Loucy (cell line): ENCODE data around the gene FOXP1.

Source experiments
- H2AFZ ChIP-seq: fragments of 200-600 bp; sonication (generic); 2 replicates; pipeline ENCODE4 v1.6.0; 2016; ENCODE audit warnings: antibody characterized with exemption, mild to moderate bottlenecking, low read length, moderate library complexity
- H3F3A ChIP-seq: fragments of 200-600 bp; 2 replicates; pipeline ENCODE4 v1.6.0; 2016; ENCODE audit warnings: antibody characterized with exemption, low read depth, mild to moderate bottlenecking
- H3K27me3 ChIP-seq: fragments of 200-600 bp; sonication (generic); 2 replicates; pipeline ENCODE4 v1.6.1; 2014; ENCODE audit warnings: low read length, mild to moderate bottlenecking; ENCODE audit not compliant: insufficient read depth, poor library complexity, severe bottlenecking
- H3K36me3 ChIP-seq: fragments of 200-600 bp; sonication (generic); 2 replicates; pipeline ENCODE4 v1.6.1; 2016; ENCODE audit warnings: low read length; ENCODE audit not compliant: insufficient read depth
- H3K4me1 ChIP-seq: fragments of 200-600 bp; sonication (generic); 2 replicates; pipeline ENCODE4 v1.5.1; 2014; ENCODE audit warnings: low read length, mild to moderate bottlenecking; ENCODE audit not compliant: insufficient read depth, poor library complexity, severe bottlenecking
- H3K4me2 ChIP-seq: fragments of 200-600 bp; sonication (generic); 2 replicates; pipeline ENCODE4 v1.6.0; 2014; ENCODE audit warnings: antibody characterized with exemption, low read length, low read depth, mild to moderate bottlenecking; ENCODE audit not compliant: poor library complexity, severe bottlenecking
- H3K4me3 ChIP-seq: fragments of 200-600 bp; sonication (generic); 2 replicates; pipeline ENCODE4 v1.5.1; 2014; ENCODE audit warnings: low read length, mild to moderate bottlenecking, mixed read lengths; ENCODE audit not compliant: poor library complexity, severe bottlenecking
- H3K79me2 ChIP-seq: fragments of 200-600 bp; sonication (generic); 2 replicates; pipeline ENCODE4 v1.6.1; 2014; ENCODE audit warnings: low read length; ENCODE audit not compliant: insufficient read depth
- H3K9ac ChIP-seq: fragments of 200-600 bp; sonication (generic); 2 replicates; pipeline ENCODE4 v1.6.0; 2014; ENCODE audit warnings: mild to moderate bottlenecking, low read depth, low read length, moderate library complexity; ENCODE audit not compliant: poor library complexity, severe bottlenecking
- H3K9me2 ChIP-seq: fragments of 200-600 bp; sonication (generic); replicated peaks from 2 replicates; pipeline ENCODE4 v1.6.1; 2016; ENCODE audit warnings: low read depth, low read length, mixed read lengths
- H3K9me3 ChIP-seq: fragments of 200-600 bp; sonication (generic); 2 replicates; pipeline ENCODE4 v1.6.1; 2014; ENCODE audit warnings: mild to moderate bottlenecking, antibody characterized with exemption, low read length, low read depth; ENCODE audit not compliant: insufficient read depth
- H4K20me1 ChIP-seq: fragments of 200-600 bp; sonication (generic); 2 replicates; pipeline ENCODE4 v1.6.0; 2014; ENCODE audit warnings: antibody characterized with exemption, low read length, mild to moderate bottlenecking; ENCODE audit not compliant: insufficient read depth, poor library complexity, severe bottlenecking
- EZH2phosphoT487 ChIP-seq: fragments of 200-600 bp; IDR thresholded peaks from 2 replicates; pipeline ENCODE4 v1.6.1; 2018; ENCODE audit warnings: antibody characterized with exemption, mild to moderate bottlenecking, moderate library complexity, borderline replicate concordance
- TF ChIP-seq, protein P1 (sequence below): fragments of 200-600 bp; sonication (generic); conservative IDR thresholded peaks from 2 replicates; pipeline ENCODE4 v1.5.1; 2014; ENCODE audit warnings: mild to moderate bottlenecking, antibody characterized with exemption, low read length

FOXP1 gene

DNA sequence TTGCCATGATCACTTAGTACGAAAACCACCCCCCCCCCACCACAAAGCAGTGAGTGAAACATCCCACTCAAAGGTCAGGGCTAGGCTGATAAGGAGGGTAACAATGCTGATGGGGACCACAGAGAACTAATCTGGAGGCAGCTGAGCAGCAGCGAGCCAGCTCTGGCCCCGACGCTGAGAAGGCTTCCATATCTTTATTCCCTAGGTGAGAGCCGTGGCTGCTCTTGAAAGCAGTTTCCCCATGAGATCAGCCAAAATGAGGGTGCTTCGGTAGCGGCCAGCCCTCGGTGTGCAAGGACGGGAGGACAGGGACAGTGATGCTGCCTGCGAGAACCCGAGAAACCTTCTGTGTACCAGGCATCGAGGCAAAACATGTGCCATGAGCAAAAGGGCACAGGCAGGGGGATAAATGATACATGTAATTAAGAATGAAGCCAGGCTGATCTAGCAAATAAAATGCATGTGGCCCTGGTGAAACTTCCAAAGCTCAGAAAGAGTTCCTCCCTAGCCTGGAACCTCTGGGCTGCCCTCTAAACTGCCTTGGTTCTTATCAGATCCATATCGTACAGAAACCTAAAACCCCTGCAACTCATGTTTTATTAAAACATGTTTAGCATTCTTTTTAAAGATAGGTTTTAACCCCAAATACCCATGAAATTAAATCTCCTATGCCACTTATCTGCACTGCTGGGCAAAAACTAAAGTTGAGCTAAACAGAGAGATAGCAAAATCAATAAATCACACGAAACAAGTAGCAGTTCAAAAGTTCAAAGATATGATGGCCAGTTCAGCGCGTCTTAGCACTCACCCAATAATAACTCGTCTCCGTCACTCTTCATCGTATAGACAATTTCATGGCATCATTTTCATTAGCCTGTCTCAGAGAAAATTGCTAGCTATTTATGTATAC, 337.3 kb downstream of the FOXP1 start:
- Histone ChIP-seq H3K9me2 (no peaks in the 10 kb centered on the region), H3K4me2 (no peak overlapping the region), H2AFZ (no peak overlapping the region), H3K27me3 (no peaks in the 10 kb centered on the region), H3K9ac (no peak overlapping the region), H3K4me3 (no peak overlapping the region), H3F3A (no peaks in the 10 kb centered on the region), H3K79me2 (peaks cover 16% of the 10 kb centered on the region; the same call in 1 of the 2 replicates), H3K4me1 (no peaks in the 10 kb centered on the region), H4K20me1 (no peaks in the 10 kb centered on the region), H3K9me3 (no peaks in the 10 kb centered on the region), H3K36me3 (no peaks in the 10 kb centered on the region)
- TF ChIP-seq EZH2phosphoT487: no peak
- TF ChIP-seq, protein P1, sequence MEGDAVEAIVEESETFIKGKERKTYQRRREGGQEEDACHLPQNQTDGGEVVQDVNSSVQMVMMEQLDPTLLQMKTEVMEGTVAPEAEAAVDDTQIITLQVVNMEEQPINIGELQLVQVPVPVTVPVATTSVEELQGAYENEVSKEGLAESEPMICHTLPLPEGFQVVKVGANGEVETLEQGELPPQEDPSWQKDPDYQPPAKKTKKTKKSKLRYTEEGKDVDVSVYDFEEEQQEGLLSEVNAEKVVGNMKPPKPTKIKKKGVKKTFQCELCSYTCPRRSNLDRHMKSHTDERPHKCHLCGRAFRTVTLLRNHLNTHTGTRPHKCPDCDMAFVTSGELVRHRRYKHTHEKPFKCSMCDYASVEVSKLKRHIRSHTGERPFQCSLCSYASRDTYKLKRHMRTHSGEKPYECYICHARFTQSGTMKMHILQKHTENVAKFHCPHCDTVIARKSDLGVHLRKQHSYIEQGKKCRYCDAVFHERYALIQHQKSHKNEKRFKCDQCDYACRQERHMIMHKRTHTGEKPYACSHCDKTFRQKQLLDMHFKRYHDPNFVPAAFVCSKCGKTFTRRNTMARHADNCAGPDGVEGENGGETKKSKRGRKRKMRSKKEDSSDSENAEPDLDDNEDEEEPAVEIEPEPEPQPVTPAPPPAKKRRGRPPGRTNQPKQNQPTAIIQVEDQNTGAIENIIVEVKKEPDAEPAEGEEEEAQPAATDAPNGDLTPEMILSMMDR: no peak

GRCh38 chr3:71244826-71245488, 338.6 kb downstream of the FOXP1 start:
- TF ChIP-seq, protein P1: no peak
- TF ChIP-seq EZH2phosphoT487: no peak
- Histone ChIP-seq H3K27me3 (no peaks in the 10 kb centered on the region), H3K36me3 (no peaks in the 10 kb centered on the region), H3K4me2 (no peak overlapping the region), H3K4me1 (no peaks in the 10 kb centered on the region), H3K9me3 (no peaks in the 10 kb centered on the region), H2AFZ (no peak overlapping the region), H3F3A (no peaks in the 10 kb centered on the region), H4K20me1 (no peaks in the 10 kb centered on the region), H3K79me2 (peaks cover 16% of the 10 kb centered on the region; the same call in 1 of the 2 replicates), H3K9me2 (no peaks in the 10 kb centered on the region), H3K4me3 (no peak overlapping the region), H3K9ac (no peak overlapping the region)

DNA sequence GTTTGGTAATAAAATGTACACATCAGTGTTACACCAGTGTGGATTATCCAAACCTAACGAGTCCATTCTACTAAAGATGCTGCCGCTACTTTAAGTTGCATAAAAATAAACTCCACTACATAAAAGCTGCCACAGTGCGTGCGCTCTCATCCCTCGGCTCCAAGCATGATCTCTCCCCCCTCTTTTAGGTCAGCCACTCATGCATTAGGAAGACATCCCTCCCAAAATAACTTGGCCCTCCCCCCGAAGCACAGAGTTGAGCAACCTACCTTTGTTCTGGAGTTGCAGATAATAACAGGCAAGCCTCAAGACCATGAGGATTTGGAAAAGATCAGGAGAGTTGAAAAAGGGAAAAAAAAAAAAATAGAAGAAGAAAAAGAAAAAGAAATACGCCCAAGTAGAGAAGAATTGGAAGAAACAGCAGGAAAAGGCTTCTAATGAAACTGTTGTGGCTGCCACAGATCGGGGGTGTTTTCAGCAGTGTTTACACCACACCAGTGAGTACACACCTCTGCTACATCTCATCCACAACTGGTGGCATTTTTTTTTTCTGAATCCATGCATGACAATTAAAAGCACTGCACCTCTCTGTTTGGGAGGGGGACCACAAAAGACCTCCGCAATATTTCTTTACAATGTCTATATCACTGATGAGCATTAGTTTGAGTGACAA, 339.2 kb downstream of the FOXP1 start:
- no peak overlapping the region for H3K4me3 ChIP-seq
- no peaks in the 10 kb centered on the region for H3K36me3 ChIP-seq
- no peaks in the 10 kb centered on the region for H4K20me1 ChIP-seq
- H3K4me2 ChIP-seq: no peak overlapping the region
- H3K4me1 ChIP-seq: no peaks in the 10 kb centered on the region
- peaks cover 16% of the 10 kb centered on the region; the same call in 1 of the 2 replicates for H3K79me2 ChIP-seq
- no peaks in the 10 kb centered on the region for H3K9me3 ChIP-seq
- no peaks in the 10 kb centered on the region for H3K27me3 ChIP-seq
- no peak overlapping the region for H3K9ac ChIP-seq
- TF ChIP-seq EZH2phosphoT487: no peak
- TF ChIP-seq, protein P1: no peak
- no peaks in the 10 kb centered on the region for H3K9me2 ChIP-seq
- H3F3A ChIP-seq: no peaks in the 10 kb centered on the region
- no peak overlapping the region for H2AFZ ChIP-seq
